HG02981 (cell line): ENCODE data around the gene ZNF329.

Source experiments
- ATAC-seq: cut with Tn5 transposase; IDR thresholded peaks from one replicate; pipeline ENCODE4 v1.9.1; 2021; ENCODE audit warnings: mild to moderate bottlenecking, moderate library complexity; ENCODE audit not compliant: unreplicated experiment

ZNF329 gene

GRCh38 chr19:58123354-58123753 lies 27.2 kb downstream of the ZNF329 start:
- ATAC-seq = no peak

- ATAC-seq = no peak
Measured at GRCh38 chr19:58118979-58119733, 31.4 kb downstream of the ZNF329 start.

- ATAC-seq = no peak
Measured at GRCh38 chr19:58117841-58118575, 32.6 kb downstream of the ZNF329 start.

GRCh38 chr19:58108546-58108817 lies 42.1 kb downstream of the ZNF329 start:
- no peak for ATAC-seq

- no peak for ATAC-seq
Measured at GRCh38 chr19:58107778-58108545, 42.6 kb downstream of the ZNF329 start.

GRCh38 chr19:58098682-58098998 lies 51.9 kb downstream of the ZNF329 start:
- no peak for ATAC-seq

GRCh38 chr19:58097781-58098681 lies 52.6 kb downstream of the ZNF329 start, which contains the start of gene ZSCAN18:
Gene ZSCAN18, minus strand, starts transcription at chr19:58098231. Its CDS starts 7,964 bp downstream, at chr19:58090267.
- ATAC-seq = peak; percentile 81

- no peak for ATAC-seq
Measured at GRCh38 chr19:58097349-58097748, 53.2 kb downstream of the ZNF329 start.

GRCh38 chr19:58096884-58097283 lies 53.7 kb downstream of the ZNF329 start:
- ATAC-seq = no peak

GRCh38 chr19:58095328-58095727 lies 55.3 kb downstream of the ZNF329 start:
- ATAC-seq = no peak

- ATAC-seq = no peak
Measured at GRCh38 chr19:58093071-58093470, 57.5 kb downstream of the ZNF329 start.

- no peak for ATAC-seq
Measured at GRCh38 chr19:58091251-58091995, 59.2 kb downstream of the ZNF329 start.

GRCh38 chr19:58089846-58090245 lies 60.7 kb downstream of the ZNF329 start:
- ATAC-seq = no peak

- ATAC-seq = no peak
Measured at GRCh38 chr19:58088521-58089052, 62.0 kb downstream of the ZNF329 start.

GRCh38 chr19:58086825-58087710 lies 63.5 kb downstream of the ZNF329 start:
- no peak for ATAC-seq

- ATAC-seq = no peak
Measured at GRCh38 chr19:58085348-58085875, 65.2 kb downstream of the ZNF329 start.

- no peak for ATAC-seq
Measured at GRCh38 chr19:58084596-58085347, 65.8 kb downstream of the ZNF329 start.

GRCh38 chr19:58083021-58083420 lies 67.6 kb downstream of the ZNF329 start:
- no peak for ATAC-seq
